ENCODE measurements around the gene EBPL. TPM values are rescaled to one million over a fixed set of nuclear protein-coding genes. Genes with fewer than 3 reads are reported as not detected.
A peak's percentile ranks its signal among the peaks of the same experiment; 100 is the strongest.
"Not testable (repeated sequence)": the region's sequence is repeated elsewhere in the genome, so short reads cannot be mapped to it uniquely, and the experiment has no call there.

The EBPL gene
- total and polyA plus RNA-seq, 9 donors = 16.4 to 34.2 (median 26.1) TPM

DNA sequence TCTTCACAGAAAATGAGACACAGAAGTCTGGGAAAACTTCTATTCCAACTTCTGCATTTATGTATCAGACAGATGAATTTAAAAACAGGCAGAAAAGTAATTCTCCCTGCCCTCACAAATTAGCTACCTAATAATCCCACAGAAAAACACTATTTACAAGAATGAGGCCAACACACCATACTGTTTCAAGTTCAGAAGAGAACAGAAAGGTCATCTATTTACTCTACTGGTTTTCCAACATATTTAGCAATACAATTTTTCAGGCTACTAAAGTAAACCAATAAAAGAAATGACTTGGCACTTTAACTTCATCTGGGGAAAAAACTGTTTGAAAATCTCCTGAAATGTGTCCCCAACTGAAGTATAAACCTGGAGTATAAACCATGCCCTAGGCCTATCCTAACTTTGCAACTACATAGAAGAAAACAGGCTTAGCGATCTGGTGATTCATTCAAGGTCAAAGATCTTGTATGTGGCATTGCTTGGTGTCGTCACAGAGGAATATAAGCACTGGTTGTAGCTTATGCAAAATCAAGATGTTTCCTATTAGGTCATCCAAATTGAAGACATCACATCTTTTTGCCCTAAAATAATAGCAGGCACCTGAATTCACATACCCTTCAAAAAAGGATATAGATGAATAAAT, 20.1 kb upstream of the EBPL start:
- no peak for DNase-seq
- peaks cover 3% of the 10 kb centered on the region for H3K9me3 ChIP-seq (replicated peaks; ENCODE audit: control insufficient read depth, low read depth, low read length)
- peaks cover 15% of the 10 kb centered on the region for H3K36me3 ChIP-seq (ENCODE audit: control insufficient read depth, insufficient read depth, low read length)
- no peak overlapping the region for H3K27ac ChIP-seq (ENCODE audit: low read length)
- H3K4me1 ChIP-seq (ENCODE audit: control insufficient read depth, insufficient read depth, low read length) = no peaks in the 10 kb centered on the region
- WGBS (ENCODE audit: insufficient coverage) = no CpG with 5 or more reads among the region's 2 CpGs
- H3K27me3 ChIP-seq (ENCODE audit: control insufficient read depth, insufficient read depth, low read length) = no peaks in the 10 kb centered on the region
- no peak overlapping the region for H3K4me3 ChIP-seq (ENCODE audit: low read length)

DNA sequence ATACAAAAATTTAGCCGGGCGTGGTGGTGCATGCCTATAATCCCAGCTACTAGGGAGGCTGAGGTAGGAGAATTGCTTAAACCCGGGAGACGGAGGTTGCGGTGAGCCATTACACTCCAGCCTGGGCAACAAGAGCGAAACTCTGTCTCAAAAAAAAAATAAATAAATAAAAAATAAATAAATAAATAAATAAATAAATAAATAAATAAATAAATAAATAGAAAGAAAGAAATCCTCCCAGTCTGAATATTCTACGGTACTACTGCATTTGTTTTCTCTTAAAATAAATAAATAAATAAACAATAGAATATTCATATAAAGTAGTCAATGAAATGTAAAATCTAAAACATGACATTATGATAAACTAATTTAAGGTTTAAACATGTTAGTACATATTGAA, 13.0 kb upstream of the EBPL start:
- H3K27me3 ChIP-seq (ENCODE audit: control insufficient read depth, insufficient read depth, low read length); H3K9me3 ChIP-seq (replicated peaks; ENCODE audit: control insufficient read depth, low read depth, low read length); H3K4me1 ChIP-seq (ENCODE audit: control insufficient read depth, insufficient read depth, low read length); H3K4me3 ChIP-seq (ENCODE audit: low read length); H3K27ac ChIP-seq (ENCODE audit: low read length); DNase-seq: not testable (repeated sequence)
- peaks cover 17% of the 10 kb centered on the region for H3K36me3 ChIP-seq (ENCODE audit: control insufficient read depth, insufficient read depth, low read length)
- no CpG with 5 or more reads among the region's 7 CpGs for WGBS (ENCODE audit: insufficient coverage)

DNA sequence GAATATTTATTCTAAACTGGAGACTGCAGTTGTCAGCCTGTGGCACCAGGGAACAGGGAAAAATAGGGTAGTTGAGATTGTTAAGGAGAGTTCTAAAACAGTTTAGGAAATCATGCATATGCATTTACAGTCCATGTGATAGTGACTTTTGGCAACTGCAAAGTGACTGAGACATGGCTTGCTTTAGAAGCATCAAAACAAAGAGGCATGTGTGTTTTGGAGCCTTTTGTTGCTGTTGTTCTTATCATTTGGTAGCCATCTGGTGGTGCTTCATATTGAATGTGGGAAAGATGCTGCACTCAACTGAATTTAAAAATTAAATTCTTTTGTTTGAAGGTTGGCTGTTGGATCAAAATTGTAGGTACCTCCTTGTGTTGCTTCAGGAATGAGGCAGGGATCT, 10.2 kb upstream of the EBPL start:
- Histone ChIP-seq H3K4me1 (ENCODE audit: control insufficient read depth, insufficient read depth, low read length) (no peaks in the 10 kb centered on the region), H3K27ac (ENCODE audit: low read length) (no peak overlapping the region), H3K4me3 (ENCODE audit: low read length) (no peak overlapping the region), H3K9me3 (replicated peaks; ENCODE audit: control insufficient read depth, low read depth, low read length) (no peaks in the 10 kb centered on the region), H3K27me3 (ENCODE audit: control insufficient read depth, insufficient read depth, low read length) (no peaks in the 10 kb centered on the region), H3K36me3 (ENCODE audit: control insufficient read depth, insufficient read depth, low read length) (peaks cover 19% of the 10 kb centered on the region)
- no peak for DNase-seq

- Histone ChIP-seq H3K27me3 (ENCODE audit: control insufficient read depth, insufficient read depth, low read length) (no peaks in the 10 kb centered on the region), H3K4me1 (ENCODE audit: control insufficient read depth, insufficient read depth, low read length) (no peaks in the 10 kb centered on the region), H3K36me3 (ENCODE audit: control insufficient read depth, insufficient read depth, low read length) (peaks cover 6% of the 10 kb centered on the region), H3K4me3 (ENCODE audit: low read length) (no peak overlapping the region), H3K27ac (ENCODE audit: low read length) (no peak overlapping the region), H3K9me3 (replicated peaks; ENCODE audit: control insufficient read depth, low read depth, low read length) (no peaks in the 10 kb centered on the region)
- no peak for DNase-seq
- WGBS (ENCODE audit: insufficient coverage) = no CpG with 5 or more reads among the region's 3 CpGs
Measured at GRCh38 chr13:49697468-49697867, 6.2 kb upstream of the EBPL start.

- Histone ChIP-seq H3K4me1 (ENCODE audit: control insufficient read depth, insufficient read depth, low read length) (peaks cover 12% of the 10 kb centered on the region), H3K27ac (ENCODE audit: low read length) (no peak overlapping the region), H3K4me3 (ENCODE audit: low read length) (no peak overlapping the region), H3K27me3 (ENCODE audit: control insufficient read depth, insufficient read depth, low read length) (no peaks in the 10 kb centered on the region), H3K9me3 (replicated peaks; ENCODE audit: control insufficient read depth, low read depth, low read length) (no peaks in the 10 kb centered on the region), H3K36me3 (ENCODE audit: control insufficient read depth, insufficient read depth, low read length) (peaks cover 2% of the 10 kb centered on the region)
- DNase-seq = no peak
- no CpG with 5 or more reads among the region's 1 CpG for WGBS (ENCODE audit: insufficient coverage)
Measured at GRCh38 chr13:49694446-49694845, 3.2 kb upstream of the EBPL start.

DNA sequence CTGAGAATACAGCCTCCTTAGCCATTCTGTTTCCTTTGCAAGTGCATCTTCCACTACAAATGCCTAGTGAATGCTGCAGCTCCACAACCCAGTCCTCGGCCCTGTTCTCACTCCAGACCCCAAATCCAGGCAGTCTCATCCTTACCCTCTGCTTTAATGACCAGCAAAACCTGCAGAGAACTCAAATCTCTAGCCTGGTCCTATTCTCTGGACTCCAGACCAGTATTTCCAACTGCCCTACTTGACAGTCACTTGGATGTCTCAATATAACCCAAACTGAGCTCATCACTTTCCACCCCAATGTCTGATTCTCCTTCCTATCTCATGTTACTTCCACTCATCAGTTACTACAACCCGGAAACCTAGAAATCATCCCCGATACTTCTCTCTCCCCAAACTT, 2.6 kb upstream of the EBPL start:
- Histone ChIP-seq H3K27me3 (ENCODE audit: control insufficient read depth, insufficient read depth, low read length) (no peaks in the 10 kb centered on the region), H3K4me1 (ENCODE audit: control insufficient read depth, insufficient read depth, low read length) (peaks cover 12% of the 10 kb centered on the region), H3K4me3 (ENCODE audit: low read length) (no peak overlapping the region), H3K36me3 (ENCODE audit: control insufficient read depth, insufficient read depth, low read length) (peaks cover 2% of the 10 kb centered on the region), H3K9me3 (replicated peaks; ENCODE audit: control insufficient read depth, low read depth, low read length) (no peaks in the 10 kb centered on the region), H3K27ac (ENCODE audit: low read length) (no peak overlapping the region)
- no peak for DNase-seq
- 78% methylated on average over 3 of the region's 3 CpGs for WGBS (ENCODE audit: insufficient coverage)

DNA sequence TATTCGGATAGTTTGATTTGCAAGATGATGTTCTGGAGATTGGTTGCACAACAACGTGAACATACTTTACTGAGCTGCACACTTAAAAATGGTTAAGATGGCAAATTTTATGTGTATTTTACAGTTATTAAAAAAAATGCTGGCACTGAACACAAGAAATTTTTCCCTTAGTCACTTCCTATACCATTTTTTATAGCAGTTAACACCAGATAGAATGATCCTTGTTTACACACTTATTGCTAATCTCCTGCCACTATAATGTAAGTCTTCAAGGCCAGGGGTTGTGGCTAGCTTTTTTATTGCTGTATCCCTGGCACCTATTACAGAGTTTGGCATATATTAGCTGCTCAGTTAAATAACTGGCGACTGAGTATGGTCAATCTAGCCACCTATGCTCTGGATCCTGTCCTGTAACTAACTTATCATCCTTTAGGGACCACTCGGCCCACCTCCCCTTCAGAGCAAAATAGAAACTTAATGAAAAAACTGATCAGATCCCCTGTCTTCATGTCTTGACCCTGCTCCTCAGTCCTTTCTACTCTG, 2.0 kb upstream of the EBPL start:
- no peak overlapping the region for H3K4me3 ChIP-seq (ENCODE audit: low read length)
- WGBS (ENCODE audit: insufficient coverage) = 90% methylated on average over 2 of the region's 4 CpGs
- no peak overlapping the region for H3K27ac ChIP-seq (ENCODE audit: low read length)
- peaks cover 2% of the 10 kb centered on the region for H3K36me3 ChIP-seq (ENCODE audit: control insufficient read depth, insufficient read depth, low read length)
- no peaks in the 10 kb centered on the region for H3K27me3 ChIP-seq (ENCODE audit: control insufficient read depth, insufficient read depth, low read length)
- H3K4me1 ChIP-seq (ENCODE audit: control insufficient read depth, insufficient read depth, low read length) = peaks cover 12% of the 10 kb centered on the region
- H3K9me3 ChIP-seq (replicated peaks; ENCODE audit: control insufficient read depth, low read depth, low read length) = no peaks in the 10 kb centered on the region
- no peak for DNase-seq

GRCh38 chr13:49690133-49690994, 922 bp downstream of the EBPL start:
- WGBS (ENCODE audit: insufficient coverage) = 0% methylated on average over 3 of the region's 17 CpGs

GRCh38 chr13:49683489-49683888, 7.8 kb downstream of the EBPL start:
- H3K4me1 ChIP-seq (ENCODE audit: control insufficient read depth, insufficient read depth, low read length) = no peaks in the 10 kb centered on the region
- H3K27ac ChIP-seq (ENCODE audit: low read length) = no peak overlapping the region
- DNase-seq = no peak
- no peaks in the 10 kb centered on the region for H3K9me3 ChIP-seq (replicated peaks; ENCODE audit: control insufficient read depth, low read depth, low read length)
- no peak overlapping the region for H3K4me3 ChIP-seq (ENCODE audit: low read length)
- peaks cover 10% of the 10 kb centered on the region for H3K36me3 ChIP-seq (ENCODE audit: control insufficient read depth, insufficient read depth, low read length)
- H3K27me3 ChIP-seq (ENCODE audit: control insufficient read depth, insufficient read depth, low read length) = no peaks in the 10 kb centered on the region
- WGBS (ENCODE audit: insufficient coverage) = no CpG with 5 or more reads among the region's 6 CpGs

More at GRCh38 chr13:49690133-49690994, 922 bp downstream of the EBPL start:
- Histone ChIP-seq H3K4me3 (ENCODE audit: low read length) (peak overlapping the region; percentile 68), H3K27ac (ENCODE audit: low read length) (no peak overlapping the region), H3K9me3 (replicated peaks; ENCODE audit: control insufficient read depth, low read depth, low read length) (no peaks in the 10 kb centered on the region), H3K36me3 (ENCODE audit: control insufficient read depth, insufficient read depth, low read length) (peaks cover 10% of the 10 kb centered on the region), H3K4me1 (ENCODE audit: control insufficient read depth, insufficient read depth, low read length) (peaks cover 12% of the 10 kb centered on the region), H3K27me3 (ENCODE audit: control insufficient read depth, insufficient read depth, low read length) (no peaks in the 10 kb centered on the region)
- DNase-seq = peak; percentile 21

GRCh38 chr13:49681842-49682435, 9.3 kb downstream of the EBPL start:
- DNase-seq = peak; percentile 6
- Histone ChIP-seq H3K27me3 (ENCODE audit: control insufficient read depth, insufficient read depth, low read length) (no peaks in the 10 kb centered on the region), H3K4me3 (ENCODE audit: low read length) (no peak overlapping the region), H3K36me3 (ENCODE audit: control insufficient read depth, insufficient read depth, low read length) (peaks cover 2% of the 10 kb centered on the region), H3K27ac (ENCODE audit: low read length) (no peak overlapping the region), H3K9me3 (replicated peaks; ENCODE audit: control insufficient read depth, low read depth, low read length) (no peaks in the 10 kb centered on the region), H3K4me1 (ENCODE audit: control insufficient read depth, insufficient read depth, low read length) (no peaks in the 10 kb centered on the region)
- 84% methylated on average over 3 of the region's 4 CpGs for WGBS (ENCODE audit: insufficient coverage)

All from muscle of leg (tissue), 11 donors.